CD4-positive, alpha-beta T cell treated with Interleukin-17A for 4 hours (primary cell): ENCODE results near the gene AUTS2.
"Not testable (repeated sequence)": the region's sequence is repeated elsewhere in the genome, so short reads cannot be mapped to it uniquely, and the experiment has no call there.

ENCODE experiments used
- DNase-seq: peaks from one replicate; pipeline ENCODE4 v3.0.0-alpha.2; 2020; ENCODE audit warnings: mixed read lengths

Gene AUTS2

GRCh38 chr7:69765879-69766278, 167.6 kb downstream of the AUTS2 start:
- DNase-seq: no peak

- no peak for DNase-seq
Measured at GRCh38 chr7:69768986-69769595, 170.8 kb downstream of the AUTS2 start.

GRCh38 chr7:69769826-69770225, 171.6 kb downstream of the AUTS2 start:
- DNase-seq: no peak

GRCh38 chr7:69770613-69771012, 172.3 kb downstream of the AUTS2 start:
- DNase-seq: no peak

GRCh38 chr7:69772718-69773436, 174.6 kb downstream of the AUTS2 start:
- DNase-seq: no peak

- no peak for DNase-seq
Measured at GRCh38 chr7:69773535-69774225, 175.4 kb downstream of the AUTS2 start.

GRCh38 chr7:69775231-69775771, 177.0 kb downstream of the AUTS2 start:
- DNase-seq: no peak

GRCh38 chr7:69776611-69777010, 178.3 kb downstream of the AUTS2 start:
- no peak for DNase-seq

- DNase-seq: no peak
Measured at GRCh38 chr7:69778138-69778537, 179.9 kb downstream of the AUTS2 start.

GRCh38 chr7:69780379-69780778, 182.1 kb downstream of the AUTS2 start:
- no peak for DNase-seq

- no peak for DNase-seq
Measured at GRCh38 chr7:69781412-69781846, 183.2 kb downstream of the AUTS2 start.

GRCh38 chr7:69782917-69783684, 184.8 kb downstream of the AUTS2 start:
- DNase-seq: no peak

- not testable (repeated sequence) for DNase-seq
Measured at GRCh38 chr7:69786130-69786529, 187.9 kb downstream of the AUTS2 start.

GRCh38 chr7:69786730-69787395, 188.6 kb downstream of the AUTS2 start:
- DNase-seq: no peak

GRCh38 chr7:69787736-69788431, 189.6 kb downstream of the AUTS2 start:
- DNase-seq: no peak

GRCh38 chr7:69789563-69789962, 191.3 kb downstream of the AUTS2 start:
- DNase-seq: no peak

GRCh38 chr7:69790977-69791724, 192.9 kb downstream of the AUTS2 start:
- no peak for DNase-seq

- no peak for DNase-seq
Measured at GRCh38 chr7:69791739-69792138, 193.5 kb downstream of the AUTS2 start.

- DNase-seq: no peak
Measured at GRCh38 chr7:69795932-69796331, 197.7 kb downstream of the AUTS2 start.

GRCh38 chr7:69796416-69796815, 198.1 kb downstream of the AUTS2 start:
- DNase-seq: no peak
